GM12878 (cell line): ENCODE measurements around the gene TUBB3. TPM values are rescaled to one million over a fixed set of nuclear protein-coding genes. Genes with fewer than 3 reads are reported as not detected.

Experiments used
- BHLHE40 ChIP-seq, 2 experiments: fragments of 450-650 bp in 1 of 2; IDR thresholded peaks; 2 replicates each; pipeline ENCODE4 v1.6.1; 2011 to 2017; ENCODE audit warnings: low read depth in 2 of 2, borderline replicate concordance in 1 of 2, improper control_type of control experiment in 1 of 2, low read length in 1 of 2, mild to moderate bottlenecking in 1 of 2
- CHD4 ChIP-seq: fragments of 200-600 bp; sonication (generic); IDR thresholded peaks from 2 replicates; pipeline ENCODE4 v1.6.1; 2016; ENCODE audit warnings: mild to moderate bottlenecking
- CREB1 ChIP-seq: IDR thresholded peaks from 2 replicates; pipeline ENCODE4 v1.6.1; 2012; ENCODE audit warnings: low read depth, mild to moderate bottlenecking, inconsistent platforms
- E2F4 ChIP-seq: IDR thresholded peaks from 2 replicates; pipeline ENCODE4 v1.6.1; 2012; ENCODE audit warnings: low read depth, low read length, improper control_type of control experiment
- HCFC1 ChIP-seq: fragments of 150-350 bp; IDR thresholded peaks from 2 replicates; pipeline ENCODE4 v1.6.1; 2014; ENCODE audit warnings: low read length
- NFIC ChIP-seq: IDR thresholded peaks from 2 replicates; pipeline ENCODE4 v1.6.1; 2012; ENCODE audit warnings: low read depth, mild to moderate bottlenecking, inconsistent platforms, low read length, moderate library complexity
- PAX8 ChIP-seq: fragments of 450-650 bp; IDR thresholded peaks from 2 replicates; pipeline ENCODE4 v1.6.1; 2017; ENCODE audit warnings: mild to moderate bottlenecking, moderate library complexity
- POLR2AphosphoS5 ChIP-seq: IDR thresholded peaks from 2 replicates; pipeline ENCODE4 v1.6.1; 2011; ENCODE audit warnings: mild to moderate bottlenecking, low read length, inconsistent platforms
- RAD51 ChIP-seq: fragments of 450-650 bp; IDR thresholded peaks from 2 replicates; pipeline ENCODE4 v1.6.1; 2016; ENCODE audit warnings: moderate library complexity, mild to moderate bottlenecking, inconsistent platforms
- SMAD5 ChIP-seq: IDR thresholded peaks from 2 replicates; pipeline ENCODE4 v1.6.1; 2016; ENCODE audit warnings: antibody characterized with exemption, low read depth
- SMC3 ChIP-seq: IDR thresholded peaks from 2 replicates; pipeline ENCODE4 v1.6.1; 2011; ENCODE audit warnings: low read length, improper control_type of control experiment, borderline replicate concordance
- SREBF2 ChIP-seq: IDR thresholded peaks from 2 replicates; pipeline ENCODE4 v1.6.1; 2012; ENCODE audit warnings: mild to moderate bottlenecking, low read length
- STAT1 ChIP-seq: fragments of 450-650 bp; conservative IDR thresholded peaks from 2 replicates; pipeline ENCODE4 v1.6.1; 2014; ENCODE audit warnings: antibody characterized with exemption, mild to moderate bottlenecking
- ZNF207 ChIP-seq: fragments of 450-650 bp; IDR thresholded peaks from 2 replicates; pipeline ENCODE4 v1.6.1; 2014; ENCODE audit warnings: antibody characterized with exemption, mild to moderate bottlenecking, borderline replicate concordance
- ZNF622 ChIP-seq: fragments of 450-650 bp; IDR thresholded peaks from 2 replicates; pipeline ENCODE4 v1.6.1; 2017; ENCODE audit warnings: mild to moderate bottlenecking, inconsistent platforms
- polyA plus RNA-seq, 11 experiments: library from polyadenylated mRNA; depleted of rRNA in 4 of 11; unstranded in 6 of 11; stranded (reverse) in 5 of 11; fragments of >200 nt; fragmentation: Nextera tagmentation in 4 of 11; fragmentation: Illumina TruSeq in 1 of 11; extraction: Ambion mirVana in 4 of 11; extraction: Trizol in 1 of 11; gene quantifications; 1 replicate in 1 of 11; 2 replicates in 10 of 11; pipeline versions ENCODE4 v1.2.1 to v1.2.3, GENCODE V29; 2011 to 2016; ENCODE audit warnings: inconsistent platforms in 2 of 11, missing spikeins in 2 of 11, low read depth in 1 of 11
- total RNA-seq, 4 experiments: library from RNA; depleted of rRNA in 3 of 4; stranded (reverse); fragments of >200 nt in 3 of 4; fragmentation: Illumina TruSeq in 1 of 4; extraction: Trizol in 1 of 4; gene quantifications; 2 replicates each; pipeline versions ENCODE4 v1.2.1 to v1.2.3, GENCODE V29; 2013 to 2021
- TF ChIP-seq, protein P1 (sequence below): fragments of 450-650 bp; IDR thresholded peaks from 2 replicates; pipeline ENCODE4 v1.6.1; 2017; ENCODE audit warnings: low read depth, mild to moderate bottlenecking, moderate library complexity
- TF ChIP-seq, protein P2 (sequence below): fragments of 450-650 bp; IDR thresholded peaks from 2 replicates; pipeline ENCODE4 v1.6.1; 2017; ENCODE audit warnings: mild to moderate bottlenecking, moderate library complexity
- TF ChIP-seq, protein P3 (sequence below): fragments of 450-650 bp; IDR thresholded peaks from 2 replicates; pipeline ENCODE4 v1.6.1; 2017; ENCODE audit warnings: borderline replicate concordance
- TF ChIP-seq, protein P4 (sequence below): IDR thresholded peaks from 2 replicates; pipeline ENCODE4 v1.6.1; 2012; ENCODE audit warnings: mild to moderate bottlenecking, low read depth, low read length

Gene TUBB3
- total and polyA plus RNA-seq, 10 of the 15 experiments (the other 5 are each of a cell fraction or from before 2014, with no cell fraction given): 0.09 to 2.5 (median 0.58) TPM; not detected in 1

DNA sequence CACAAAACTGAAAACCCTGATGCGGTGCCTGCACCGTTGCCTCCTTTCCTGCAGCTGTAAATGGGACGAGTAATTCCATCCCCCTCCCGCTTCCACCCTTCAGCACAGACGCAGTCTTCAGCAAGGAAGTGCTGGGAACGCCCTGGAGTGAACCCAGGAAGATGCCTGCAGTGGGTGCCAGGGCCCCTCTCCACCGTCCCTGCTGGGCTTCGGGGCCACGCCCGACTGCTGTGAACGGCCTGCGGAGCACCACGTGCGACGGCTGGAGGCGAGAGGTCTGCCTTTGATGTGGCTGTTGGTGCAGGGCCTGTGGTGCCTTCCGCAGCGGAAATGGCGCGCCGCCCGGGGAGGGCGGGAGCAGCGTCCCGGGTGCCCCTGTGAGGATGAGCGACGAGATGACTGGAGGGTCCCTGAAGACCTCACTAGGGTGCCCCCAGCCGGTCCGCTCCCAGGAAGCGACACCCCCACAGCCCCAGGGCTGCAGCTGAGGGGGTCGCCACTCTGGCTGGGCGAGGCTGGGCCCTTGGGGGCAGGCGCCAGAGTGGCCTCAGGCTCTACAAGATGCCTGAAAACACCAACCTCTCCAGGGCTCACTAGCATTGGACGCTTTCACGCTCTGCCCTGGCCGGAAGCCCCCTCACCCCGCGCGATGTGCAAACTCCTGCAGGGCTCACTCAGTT lies 5.2 kb upstream of the TUBB3 start (continued):
- TF ChIP-seq, protein P1, sequence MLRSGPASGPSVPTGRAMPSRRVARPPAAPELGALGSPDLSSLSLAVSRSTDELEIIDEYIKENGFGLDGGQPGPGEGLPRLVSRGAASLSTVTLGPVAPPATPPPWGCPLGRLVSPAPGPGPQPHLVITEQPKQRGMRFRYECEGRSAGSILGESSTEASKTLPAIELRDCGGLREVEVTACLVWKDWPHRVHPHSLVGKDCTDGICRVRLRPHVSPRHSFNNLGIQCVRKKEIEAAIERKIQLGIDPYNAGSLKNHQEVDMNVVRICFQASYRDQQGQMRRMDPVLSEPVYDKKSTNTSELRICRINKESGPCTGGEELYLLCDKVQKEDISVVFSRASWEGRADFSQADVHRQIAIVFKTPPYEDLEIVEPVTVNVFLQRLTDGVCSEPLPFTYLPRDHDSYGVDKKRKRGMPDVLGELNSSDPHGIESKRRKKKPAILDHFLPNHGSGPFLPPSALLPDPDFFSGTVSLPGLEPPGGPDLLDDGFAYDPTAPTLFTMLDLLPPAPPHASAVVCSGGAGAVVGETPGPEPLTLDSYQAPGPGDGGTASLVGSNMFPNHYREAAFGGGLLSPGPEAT: 0 out of 2 replicates have a peak, but pooled peaks have one; percentile 42
- no peak for TF ChIP-seq SMAD5
- TF ChIP-seq POLR2AphosphoS5: peak; percentile 44; the same call in 1 of the 2 replicates
- peak; percentile 97 to 99 for TF ChIP-seq BHLHE40 (IDR thresholded peaks at IDR 0.05; ENCODE audit: borderline replicate concordance in 1 of 2, low read depth in 2 of 2, low read length in 1 of 2)
- peak; percentile 14; the same call in 1 of the 2 replicates for TF ChIP-seq HCFC1
- TF ChIP-seq PAX8: no peak
- TF ChIP-seq CREB1: peak; percentile 68
- 0 out of 2 replicates have a peak, but pooled peaks have one; percentile 8 for TF ChIP-seq E2F4
- no peak for TF ChIP-seq ZNF622
- TF ChIP-seq ZNF207: no peak
- TF ChIP-seq, protein P2, sequence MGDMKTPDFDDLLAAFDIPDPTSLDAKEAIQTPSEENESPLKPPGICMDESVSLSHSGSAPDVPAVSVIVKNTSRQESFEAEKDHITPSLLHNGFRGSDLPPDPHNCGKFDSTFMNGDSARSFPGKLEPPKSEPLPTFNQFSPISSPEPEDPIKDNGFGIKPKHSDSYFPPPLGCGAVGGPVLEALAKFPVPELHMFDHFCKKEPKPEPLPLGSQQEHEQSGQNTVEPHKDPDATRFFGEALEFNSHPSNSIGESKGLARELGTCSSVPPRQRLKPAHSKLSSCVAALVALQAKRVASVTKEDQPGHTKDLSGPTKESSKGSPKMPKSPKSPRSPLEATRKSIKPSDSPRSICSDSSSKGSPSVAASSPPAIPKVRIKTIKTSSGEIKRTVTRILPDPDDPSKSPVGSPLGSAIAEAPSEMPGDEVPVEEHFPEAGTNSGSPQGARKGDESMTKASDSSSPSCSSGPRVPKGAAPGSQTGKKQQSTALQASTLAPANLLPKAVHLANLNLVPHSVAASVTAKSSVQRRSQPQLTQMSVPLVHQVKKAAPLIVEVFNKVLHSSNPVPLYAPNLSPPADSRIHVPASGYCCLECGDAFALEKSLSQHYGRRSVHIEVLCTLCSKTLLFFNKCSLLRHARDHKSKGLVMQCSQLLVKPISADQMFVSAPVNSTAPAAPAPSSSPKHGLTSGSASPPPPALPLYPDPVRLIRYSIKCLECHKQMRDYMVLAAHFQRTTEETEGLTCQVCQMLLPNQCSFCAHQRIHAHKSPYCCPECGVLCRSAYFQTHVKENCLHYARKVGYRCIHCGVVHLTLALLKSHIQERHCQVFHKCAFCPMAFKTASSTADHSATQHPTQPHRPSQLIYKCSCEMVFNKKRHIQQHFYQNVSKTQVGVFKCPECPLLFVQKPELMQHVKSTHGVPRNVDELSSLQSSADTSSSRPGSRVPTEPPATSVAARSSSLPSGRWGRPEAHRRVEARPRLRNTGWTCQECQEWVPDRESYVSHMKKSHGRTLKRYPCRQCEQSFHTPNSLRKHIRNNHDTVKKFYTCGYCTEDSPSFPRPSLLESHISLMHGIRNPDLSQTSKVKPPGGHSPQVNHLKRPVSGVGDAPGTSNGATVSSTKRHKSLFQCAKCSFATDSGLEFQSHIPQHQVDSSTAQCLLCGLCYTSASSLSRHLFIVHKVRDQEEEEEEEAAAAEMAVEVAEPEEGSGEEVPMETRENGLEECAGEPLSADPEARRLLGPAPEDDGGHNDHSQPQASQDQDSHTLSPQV: no peak
- no peak for TF ChIP-seq STAT1
- TF ChIP-seq CHD4: no peak
- TF ChIP-seq RAD51: no peak; the same call in none of the 2 replicates
- TF ChIP-seq, protein P3, sequence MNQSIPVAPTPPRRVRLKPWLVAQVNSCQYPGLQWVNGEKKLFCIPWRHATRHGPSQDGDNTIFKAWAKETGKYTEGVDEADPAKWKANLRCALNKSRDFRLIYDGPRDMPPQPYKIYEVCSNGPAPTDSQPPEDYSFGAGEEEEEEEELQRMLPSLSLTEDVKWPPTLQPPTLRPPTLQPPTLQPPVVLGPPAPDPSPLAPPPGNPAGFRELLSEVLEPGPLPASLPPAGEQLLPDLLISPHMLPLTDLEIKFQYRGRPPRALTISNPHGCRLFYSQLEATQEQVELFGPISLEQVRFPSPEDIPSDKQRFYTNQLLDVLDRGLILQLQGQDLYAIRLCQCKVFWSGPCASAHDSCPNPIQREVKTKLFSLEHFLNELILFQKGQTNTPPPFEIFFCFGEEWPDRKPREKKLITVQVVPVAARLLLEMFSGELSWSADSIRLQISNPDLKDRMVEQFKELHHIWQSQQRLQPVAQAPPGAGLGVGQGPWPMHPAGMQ: no peak
- no peak for TF ChIP-seq SMC3
- TF ChIP-seq SREBF2: no peak
- TF ChIP-seq, protein P4, sequence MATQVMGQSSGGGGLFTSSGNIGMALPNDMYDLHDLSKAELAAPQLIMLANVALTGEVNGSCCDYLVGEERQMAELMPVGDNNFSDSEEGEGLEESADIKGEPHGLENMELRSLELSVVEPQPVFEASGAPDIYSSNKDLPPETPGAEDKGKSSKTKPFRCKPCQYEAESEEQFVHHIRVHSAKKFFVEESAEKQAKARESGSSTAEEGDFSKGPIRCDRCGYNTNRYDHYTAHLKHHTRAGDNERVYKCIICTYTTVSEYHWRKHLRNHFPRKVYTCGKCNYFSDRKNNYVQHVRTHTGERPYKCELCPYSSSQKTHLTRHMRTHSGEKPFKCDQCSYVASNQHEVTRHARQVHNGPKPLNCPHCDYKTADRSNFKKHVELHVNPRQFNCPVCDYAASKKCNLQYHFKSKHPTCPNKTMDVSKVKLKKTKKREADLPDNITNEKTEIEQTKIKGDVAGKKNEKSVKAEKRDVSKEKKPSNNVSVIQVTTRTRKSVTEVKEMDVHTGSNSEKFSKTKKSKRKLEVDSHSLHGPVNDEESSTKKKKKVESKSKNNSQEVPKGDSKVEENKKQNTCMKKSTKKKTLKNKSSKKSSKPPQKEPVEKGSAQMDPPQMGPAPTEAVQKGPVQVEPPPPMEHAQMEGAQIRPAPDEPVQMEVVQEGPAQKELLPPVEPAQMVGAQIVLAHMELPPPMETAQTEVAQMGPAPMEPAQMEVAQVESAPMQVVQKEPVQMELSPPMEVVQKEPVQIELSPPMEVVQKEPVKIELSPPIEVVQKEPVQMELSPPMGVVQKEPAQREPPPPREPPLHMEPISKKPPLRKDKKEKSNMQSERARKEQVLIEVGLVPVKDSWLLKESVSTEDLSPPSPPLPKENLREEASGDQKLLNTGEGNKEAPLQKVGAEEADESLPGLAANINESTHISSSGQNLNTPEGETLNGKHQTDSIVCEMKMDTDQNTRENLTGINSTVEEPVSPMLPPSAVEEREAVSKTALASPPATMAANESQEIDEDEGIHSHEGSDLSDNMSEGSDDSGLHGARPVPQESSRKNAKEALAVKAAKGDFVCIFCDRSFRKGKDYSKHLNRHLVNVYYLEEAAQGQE: no peak
- TF ChIP-seq NFIC: no peak; the same call in 1 of the 2 replicates
